GM18861 (cell line): ENCODE measurements around the gene COX7A1.

Experiments used
- ATAC-seq: cut with Tn5 transposase; IDR thresholded peaks from one replicate; pipeline ENCODE4 v1.9.1; 2021; ENCODE audit not compliant: unreplicated experiment

The COX7A1 gene

GRCh38 chr19:36113425-36113824, 38.8 kb downstream of the COX7A1 start:
- no peak for ATAC-seq

- no peak for ATAC-seq
Observed at GRCh38 chr19:36112678-36113077, 39.6 kb downstream of the COX7A1 start.

GRCh38 chr19:36111200-36111539, 41.1 kb downstream of the COX7A1 start:
- no peak for ATAC-seq

GRCh38 chr19:36110487-36111199, 41.6 kb downstream of the COX7A1 start, which contains the start of gene OVOL3:
Gene OVOL3 (plus strand): TSS chr19:36111143. CDS start chr19:36111203, 60 bp downstream.
- ATAC-seq: no peak

- no peak for ATAC-seq
Observed at GRCh38 chr19:36108684-36109083, 43.6 kb downstream of the COX7A1 start.

- no peak for ATAC-seq
Observed at GRCh38 chr19:36106991-36107390, 45.3 kb downstream of the COX7A1 start.

- ATAC-seq: no peak
Observed at GRCh38 chr19:36106441-36106840, 45.8 kb downstream of the COX7A1 start.

GRCh38 chr19:36103842-36104552, 48.2 kb downstream of the COX7A1 start:
- ATAC-seq: no peak

- no peak for ATAC-seq
Observed at GRCh38 chr19:36103040-36103626, 49.1 kb downstream of the COX7A1 start.

- no peak for ATAC-seq
Observed at GRCh38 chr19:36101550-36102327, 50.5 kb downstream of the COX7A1 start.
